Frontal cortex (tissue), 4 donors: ENCODE results near the gene OTOF. TPM values are rescaled to one million over a fixed set of nuclear protein-coding genes. Genes with fewer than 3 reads are reported as not detected.

Source experiments
- DNase-seq, 2 donors: peaks; one replicate each; pipeline ENCODE4 v3.0.0; 2012; ENCODE audit warnings: low spot score in 2 of 2
- FAIRE-seq: peaks from 2 replicates; lab custom pipeline; 2012; peaks lifted over from hg19 to GRCh38; lab: Jason Lieb, UNC
- total RNA-seq: library from RNA; depleted of rRNA; stranded (reverse); fragments of >200 nt; gene quantifications from one replicate; pipeline ENCODE4 v1.2.3, GENCODE V29; 2014
- donor health status: control.
- donor health status: control.
- donor health status: control.

The OTOF gene
- total RNA-seq, 1 donor from 2014 or later = 1.6 TPM

DNA sequence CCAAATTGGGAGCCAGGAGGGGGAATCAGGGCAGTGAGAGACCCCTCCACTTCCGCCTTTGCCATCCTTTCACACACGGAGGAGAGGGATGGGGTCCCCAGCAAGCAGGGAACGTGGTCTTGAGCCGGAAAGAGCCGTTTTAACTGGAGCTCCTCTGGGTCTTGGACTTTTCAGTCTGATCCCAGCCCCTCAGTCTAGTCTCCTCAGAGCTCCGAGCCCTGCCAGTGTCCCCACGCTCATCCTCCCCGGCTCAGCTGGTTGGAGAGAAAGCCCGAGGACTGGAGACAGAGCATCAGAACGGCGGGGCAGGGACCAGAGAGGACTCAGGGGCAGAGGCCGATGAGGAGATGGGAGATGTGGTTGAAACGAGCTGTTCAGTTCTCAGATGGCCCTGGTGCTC lies 26.1 kb upstream of the OTOF start:
- FAIRE-seq (no peak), DNase-seq (no peak)

DNA sequence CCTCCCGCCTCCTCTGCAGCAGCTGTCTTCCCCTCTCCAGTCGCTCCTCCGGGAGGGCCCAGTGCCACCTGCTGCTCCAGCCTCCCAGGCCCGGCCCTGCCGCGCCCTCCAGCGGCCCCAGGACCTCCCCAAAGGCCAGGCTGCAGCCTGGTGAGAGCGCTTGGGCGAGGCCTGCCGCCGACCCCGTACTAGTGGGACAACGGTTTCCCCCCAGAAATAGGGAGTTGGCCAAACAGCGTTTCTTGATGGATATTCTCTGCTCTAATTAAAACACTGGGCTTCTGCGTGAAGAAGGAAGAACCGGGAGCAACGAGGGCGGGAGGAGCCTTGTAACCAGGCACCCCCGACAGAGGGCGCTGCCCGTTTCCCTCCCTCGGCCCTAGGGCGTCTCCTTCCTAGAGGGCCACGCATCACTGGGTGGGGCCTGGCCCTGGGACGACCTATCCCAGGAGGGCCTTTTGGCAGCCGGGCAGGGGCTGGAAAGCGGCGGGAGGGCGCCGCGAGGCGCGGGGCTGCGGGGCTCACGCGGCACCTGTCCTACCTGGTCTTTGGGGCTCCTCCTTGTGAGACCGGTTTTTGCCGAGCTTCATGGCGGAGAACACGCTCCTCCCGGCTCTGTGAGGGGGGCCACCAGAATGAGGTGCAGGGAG lies 25.4 kb upstream of the OTOF start:
- FAIRE-seq (no peak), DNase-seq (peak; percentile 69 to 86)

DNA sequence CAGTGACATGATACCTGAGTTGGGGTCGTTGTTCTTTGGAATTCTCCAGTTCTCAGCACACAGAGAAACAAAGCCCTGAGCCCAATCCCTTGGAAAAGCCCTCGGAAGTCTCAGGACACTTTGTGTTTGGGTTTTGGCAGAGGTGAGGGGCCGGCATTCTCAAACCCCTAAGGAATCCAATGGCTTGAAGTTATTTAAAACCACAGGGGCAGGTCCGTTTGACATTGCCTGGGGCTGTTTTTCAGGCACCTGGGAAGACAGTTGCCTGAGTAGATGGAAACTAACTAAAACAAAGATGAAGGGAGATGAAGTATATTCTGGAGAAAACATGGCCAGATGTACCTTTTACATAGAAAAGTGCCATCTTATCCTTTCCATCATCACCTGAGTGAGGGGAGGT lies 22.5 kb upstream of the OTOF start:
- FAIRE-seq (no peak), DNase-seq (no peak)

DNA sequence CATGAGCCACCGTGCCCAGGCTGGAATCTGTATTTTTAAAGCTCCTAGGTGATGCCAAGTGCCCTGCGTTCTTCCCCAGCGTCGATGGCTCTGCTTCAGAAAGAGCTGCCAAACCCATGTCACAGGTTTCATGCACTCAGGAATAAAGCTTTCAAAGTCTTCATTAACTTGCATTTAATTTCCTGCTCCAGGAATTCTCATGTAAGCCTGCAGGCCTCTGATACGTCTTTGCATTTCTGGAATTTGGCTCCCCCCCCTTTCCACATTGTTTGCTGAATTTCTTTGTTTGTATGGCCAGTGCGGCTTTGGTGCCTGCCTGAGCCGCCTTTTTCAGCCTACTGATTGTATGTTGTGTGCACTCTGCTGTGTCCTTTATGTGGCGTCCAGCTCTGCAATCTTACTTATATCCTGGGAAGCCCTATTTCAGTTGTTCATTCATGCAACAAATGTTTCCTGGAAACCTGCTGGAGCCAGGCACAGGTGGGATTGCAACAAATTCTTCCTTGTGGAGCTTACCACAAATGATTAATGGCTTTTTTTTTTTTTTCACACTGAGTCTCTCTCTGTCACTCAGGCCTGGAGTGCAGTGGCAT lies 17.9 kb upstream of the OTOF start:
- DNase-seq = no peak
- FAIRE-seq = no peak

DNA sequence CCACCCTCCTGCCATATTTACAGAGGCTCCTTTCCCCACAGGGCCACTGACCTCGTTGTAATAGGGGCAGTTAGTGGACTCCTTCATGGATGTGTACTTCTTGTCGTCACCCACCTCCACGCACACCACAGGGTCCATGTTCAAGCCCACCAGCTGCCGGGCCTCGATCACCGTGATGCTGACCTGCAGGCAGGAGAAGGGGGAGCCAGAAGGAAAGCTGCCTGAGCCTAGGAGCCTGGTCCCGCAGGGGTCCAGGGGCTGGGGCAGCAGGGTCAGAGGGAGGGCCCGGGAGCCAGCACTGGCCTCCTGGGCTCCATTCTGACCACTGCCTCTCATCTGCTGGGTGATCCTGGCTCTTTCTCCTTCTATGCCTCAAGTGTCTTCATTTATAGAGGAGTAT lies 17.0 kb upstream of the OTOF start:
- FAIRE-seq = no peak

DNA sequence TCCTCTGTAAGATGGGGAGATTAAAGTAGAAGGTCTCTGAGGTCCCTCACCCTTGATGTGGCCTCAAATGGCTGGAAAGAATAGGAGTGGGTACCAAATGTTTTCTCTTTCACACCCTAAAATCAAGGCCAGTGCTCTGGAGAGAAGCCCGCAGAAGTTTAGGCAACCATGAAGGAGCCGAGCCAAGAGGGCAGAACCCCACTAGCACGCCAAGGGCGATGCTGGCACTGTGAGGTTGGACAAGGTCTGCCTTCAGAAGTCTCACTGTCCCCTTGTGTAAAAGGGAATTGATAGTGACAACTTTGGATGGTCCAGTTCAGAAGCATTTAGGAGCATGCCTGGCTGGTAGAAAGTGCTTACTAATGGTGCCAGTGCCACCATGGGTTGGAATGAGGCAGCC lies 16.3 kb upstream of the OTOF start:
- FAIRE-seq (no peak), DNase-seq (no peak)

More for the DNA sequence above, 17.0 kb upstream of the OTOF start:
- DNase-seq = no peak

DNA sequence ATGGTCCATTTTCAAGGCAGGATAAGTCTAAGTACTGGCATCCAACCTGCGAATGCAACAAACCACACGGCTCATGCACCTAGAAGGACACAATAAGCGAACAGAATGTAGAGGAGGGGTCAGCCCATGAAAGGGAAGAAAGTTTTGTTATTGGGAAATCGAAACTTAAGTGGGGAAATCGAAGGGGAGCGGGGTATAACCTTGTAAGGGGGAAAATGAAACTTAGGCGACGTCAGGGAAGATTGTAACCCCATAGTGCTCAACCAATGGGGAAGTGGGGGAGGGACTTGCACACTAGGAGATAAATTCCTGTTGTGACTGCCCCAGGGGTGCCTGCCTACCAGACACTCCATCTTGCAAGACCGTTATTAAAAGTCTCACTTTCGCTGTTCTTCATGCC lies 15.6 kb upstream of the OTOF start:
- no peak for DNase-seq
- FAIRE-seq = no peak

DNA sequence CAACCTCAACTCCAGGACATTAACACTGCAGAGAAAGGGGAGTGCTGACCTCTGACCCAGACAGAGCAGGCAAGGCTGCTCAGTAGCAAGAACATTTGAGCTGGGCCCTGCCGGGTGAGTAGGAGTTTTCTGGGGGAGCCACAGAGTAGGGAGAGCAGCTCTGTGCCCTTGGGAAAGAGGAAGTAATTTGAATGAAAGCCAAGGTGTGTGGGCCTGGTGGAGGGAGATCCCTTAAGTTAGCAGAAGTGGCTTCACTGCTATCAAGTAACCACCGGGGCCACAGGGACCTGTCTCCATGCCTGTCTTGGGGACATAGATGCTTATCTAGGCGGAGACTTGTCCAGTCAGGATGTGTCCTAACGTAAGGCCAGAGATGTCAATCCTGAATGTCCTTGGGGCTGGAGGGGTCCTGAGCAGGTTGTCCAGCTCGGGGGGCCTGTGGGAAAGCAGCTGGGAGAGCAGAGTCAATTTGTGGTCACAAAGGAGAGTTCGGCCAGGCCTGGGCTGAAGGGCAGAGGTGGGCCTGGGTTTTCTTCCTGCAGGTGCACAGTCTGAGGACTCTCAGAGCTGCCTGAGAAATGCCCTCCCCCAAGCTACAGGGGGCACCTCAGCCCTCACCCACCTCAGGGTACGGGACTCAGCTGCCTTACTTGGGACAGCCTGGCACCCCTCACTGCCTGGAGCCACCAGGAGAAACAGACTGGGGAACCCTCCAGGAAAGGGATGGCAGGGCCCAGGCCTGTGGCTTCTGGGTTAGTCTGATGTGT lies 15.0 kb upstream of the OTOF start:
- DNase-seq (no peak), FAIRE-seq (no peak)

DNA sequence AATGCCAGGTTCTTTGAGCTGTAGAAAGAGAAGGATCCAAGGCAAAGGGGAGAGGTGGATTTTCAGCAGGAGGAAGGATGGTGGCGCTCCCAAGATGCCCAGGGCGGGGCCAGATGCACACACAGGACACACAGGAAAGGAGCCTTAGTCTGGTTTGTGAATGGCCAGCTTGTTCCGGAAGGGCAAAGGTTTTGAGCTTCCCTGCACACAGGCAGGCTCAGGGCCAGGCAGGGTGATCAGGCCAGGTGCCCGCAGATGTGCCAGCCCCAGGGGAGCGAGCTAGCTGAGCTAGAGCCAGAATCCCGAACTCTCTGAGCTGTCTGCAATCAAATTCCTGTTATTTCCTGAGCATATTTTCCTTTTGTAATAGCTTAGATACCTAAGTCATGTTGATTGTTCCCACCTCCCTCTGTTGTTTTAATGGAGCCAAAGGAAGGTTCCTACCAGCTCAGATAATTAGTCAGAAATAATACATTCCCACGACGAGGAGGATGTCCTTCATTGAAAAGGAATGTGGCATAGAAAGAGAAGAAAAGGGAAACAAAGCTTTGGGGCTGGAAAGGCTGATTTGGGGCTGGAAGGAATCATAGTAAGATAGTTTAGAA lies 13.7 kb upstream of the OTOF start:
- FAIRE-seq (no peak), DNase-seq (no peak)

DNA sequence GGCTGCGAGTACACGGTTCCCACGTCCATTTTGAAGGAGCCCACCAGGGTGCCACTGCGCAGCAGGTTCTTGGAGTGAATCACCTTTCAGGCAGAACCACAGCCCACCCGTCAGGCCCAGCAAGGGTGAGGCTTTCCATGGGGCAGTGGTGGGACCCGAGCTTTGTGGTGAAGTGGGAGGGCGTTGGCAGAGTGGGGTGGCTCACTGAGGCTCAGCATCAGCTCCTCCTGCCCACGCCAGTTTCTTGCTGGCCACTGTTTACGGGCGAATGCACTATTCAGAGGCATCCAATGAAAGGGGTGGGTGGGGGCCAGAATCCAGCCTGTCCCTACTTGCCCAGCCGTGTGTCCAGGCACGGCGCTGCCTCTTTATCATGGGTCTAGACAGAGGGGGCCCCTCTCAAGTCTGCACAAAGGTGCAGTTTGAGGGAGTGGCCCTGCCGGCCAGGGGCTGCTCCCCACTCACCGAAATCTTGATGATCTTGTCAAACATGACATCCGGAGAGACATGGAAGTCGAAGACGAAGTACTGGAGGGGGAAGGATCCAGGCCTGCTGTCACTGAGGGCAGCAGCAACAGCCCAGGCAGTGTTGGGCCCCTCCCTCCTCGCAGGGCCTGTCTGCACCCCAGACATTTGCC lies 11.4 kb upstream of the OTOF start:
- FAIRE-seq (no peak), DNase-seq (no peak)

DNA sequence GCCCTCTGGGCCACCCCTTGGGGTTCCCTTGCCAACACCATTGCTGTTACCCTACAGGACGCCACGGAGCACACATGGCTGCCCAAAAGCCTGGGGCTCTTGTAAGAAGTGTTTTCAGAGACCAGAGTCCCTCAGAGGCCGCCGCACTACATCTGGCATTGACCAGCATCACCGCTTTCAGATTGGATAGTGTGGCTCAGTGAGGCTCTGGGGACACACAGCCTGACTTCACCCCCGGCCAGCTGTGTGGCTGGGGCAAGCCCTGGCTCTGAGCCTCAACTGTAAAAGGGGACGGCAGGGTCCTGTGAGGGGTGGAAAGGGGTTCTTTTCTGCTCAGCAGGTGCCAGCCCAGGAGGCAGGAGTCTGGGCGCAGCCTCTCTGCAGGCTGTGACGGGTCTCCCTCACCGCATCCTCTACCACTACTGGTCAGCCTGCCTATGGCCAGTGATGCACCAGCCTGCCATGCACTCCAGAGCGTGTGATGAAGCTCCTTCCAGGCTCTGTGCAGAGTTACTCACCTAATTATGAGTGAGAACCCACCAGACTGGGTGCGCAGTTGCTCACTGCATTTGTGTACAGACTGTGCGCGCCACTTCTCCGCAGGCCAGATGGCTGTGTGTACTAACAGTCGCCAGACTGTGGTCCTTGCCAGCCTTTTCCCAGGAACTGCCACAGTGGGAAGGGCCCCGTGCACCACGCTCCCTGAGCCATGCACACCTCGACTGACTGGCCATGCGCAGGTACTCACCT lies 10.7 kb upstream of the OTOF start:
- FAIRE-seq (no peak), DNase-seq (no peak)

DNA sequence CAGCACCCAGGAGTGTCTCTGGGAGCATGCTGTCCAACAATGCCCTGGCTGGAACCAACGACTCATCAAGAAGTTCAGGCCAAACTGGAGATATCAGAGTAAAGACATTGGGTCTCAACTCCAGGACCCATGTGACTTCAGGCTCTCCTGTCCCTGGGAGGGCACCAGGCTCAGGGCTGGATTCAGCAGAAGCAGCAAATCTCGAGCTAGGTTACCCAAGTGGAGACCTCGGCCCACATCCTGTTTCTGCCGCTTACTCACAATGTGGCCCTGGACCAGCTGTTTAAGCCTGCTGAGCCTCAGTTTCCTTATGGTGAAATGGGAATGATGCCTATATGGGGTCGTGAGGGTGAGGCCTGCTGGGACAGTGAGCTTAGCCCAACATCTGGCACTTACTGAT lies 9.3 kb upstream of the OTOF start:
- no peak for DNase-seq
- no peak for FAIRE-seq

DNA sequence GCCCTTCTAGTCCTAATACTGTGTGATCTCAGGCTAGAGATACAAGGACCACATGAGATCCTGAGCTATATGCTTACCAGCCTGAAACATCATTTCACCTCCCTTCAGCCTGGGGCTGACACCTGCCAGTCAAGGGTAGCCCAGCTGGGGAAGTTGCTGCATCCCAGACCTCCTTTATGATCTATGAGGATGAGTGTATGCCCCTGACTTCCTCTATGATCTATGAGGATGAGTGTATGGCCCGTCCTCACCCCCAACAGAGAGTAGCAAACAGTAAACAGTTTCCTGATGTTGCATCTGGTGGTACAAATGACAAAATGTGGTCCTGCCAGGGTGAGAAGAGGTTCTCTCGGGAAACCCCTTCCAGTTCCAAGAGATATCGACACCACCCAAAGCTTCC lies 8.9 kb upstream of the OTOF start:
- FAIRE-seq (no peak), DNase-seq (no peak)

DNA sequence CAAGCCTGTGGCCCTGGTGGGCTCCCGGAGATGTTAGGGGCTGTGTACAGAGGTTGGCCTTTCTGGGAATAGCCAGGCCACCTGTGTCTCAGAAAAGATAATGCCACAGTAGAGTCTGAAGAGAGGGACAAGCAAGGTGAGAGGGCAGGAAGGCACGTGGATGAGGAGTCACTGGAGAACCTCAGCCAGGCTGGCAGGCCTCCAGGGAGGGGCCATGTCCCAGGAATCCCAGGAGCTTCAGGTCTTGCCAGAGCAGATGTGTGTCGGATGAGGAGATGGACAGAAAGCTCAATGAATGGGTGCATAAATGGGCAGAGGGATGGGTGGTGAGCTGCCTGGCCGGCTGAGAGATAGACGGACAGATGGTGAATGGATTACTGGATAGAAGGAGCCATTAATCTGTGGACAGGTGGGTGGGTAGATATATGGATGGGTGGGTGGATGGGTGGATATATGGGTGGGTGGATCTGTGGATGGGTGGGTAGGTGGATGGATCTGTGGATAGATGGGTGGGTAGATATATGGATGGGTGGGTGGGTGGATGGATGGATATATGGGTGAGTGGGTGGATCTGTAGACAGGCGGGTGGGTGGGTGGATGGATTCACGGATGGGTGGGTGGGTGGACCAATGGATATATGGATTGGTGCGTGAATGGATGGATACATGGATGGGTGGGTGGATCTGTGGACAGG lies 7.9 kb upstream of the OTOF start:
- DNase-seq = no peak
- no peak for FAIRE-seq

DNA sequence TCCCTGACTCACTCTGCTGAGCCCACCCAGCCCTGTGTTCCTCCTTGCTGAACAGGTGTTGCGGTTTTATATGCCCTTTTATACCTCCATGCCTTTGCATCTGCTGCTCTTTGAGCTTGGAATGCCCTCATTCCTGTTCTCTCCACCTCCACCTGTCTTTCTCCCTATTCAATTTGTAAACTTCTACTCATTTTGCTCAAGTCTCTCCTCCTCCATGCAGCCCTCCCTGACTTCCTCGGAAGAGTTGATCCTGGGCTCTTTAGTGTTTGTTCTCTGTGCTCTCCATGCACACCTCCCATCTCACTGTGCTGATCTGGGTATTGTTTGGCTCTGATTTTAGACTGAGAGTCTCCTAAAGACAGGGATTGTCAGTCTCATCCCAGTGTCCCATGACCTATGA lies 7.2 kb upstream of the OTOF start:
- no peak for FAIRE-seq
- DNase-seq = no peak

DNA sequence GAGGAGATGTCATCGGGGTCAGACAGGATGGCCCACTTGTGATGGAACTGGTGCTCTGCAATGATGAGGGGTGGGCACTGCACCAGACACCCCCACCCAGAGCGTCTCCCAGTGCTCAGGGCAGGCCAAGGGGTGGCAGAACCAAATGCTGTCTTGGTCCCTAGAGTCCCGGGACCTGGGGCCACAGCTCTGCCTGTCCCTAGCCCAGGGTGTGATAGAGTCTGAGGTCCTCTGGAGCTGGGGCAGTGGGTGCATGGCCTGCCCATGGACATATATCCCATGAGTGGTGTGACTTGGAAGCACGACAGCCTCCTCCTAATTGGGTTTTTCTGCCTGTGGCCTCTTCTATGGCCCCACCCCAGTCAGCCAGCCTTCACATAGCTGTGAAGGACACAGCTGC lies 6.7 kb upstream of the OTOF start:
- DNase-seq (no peak), FAIRE-seq (no peak)

DNA sequence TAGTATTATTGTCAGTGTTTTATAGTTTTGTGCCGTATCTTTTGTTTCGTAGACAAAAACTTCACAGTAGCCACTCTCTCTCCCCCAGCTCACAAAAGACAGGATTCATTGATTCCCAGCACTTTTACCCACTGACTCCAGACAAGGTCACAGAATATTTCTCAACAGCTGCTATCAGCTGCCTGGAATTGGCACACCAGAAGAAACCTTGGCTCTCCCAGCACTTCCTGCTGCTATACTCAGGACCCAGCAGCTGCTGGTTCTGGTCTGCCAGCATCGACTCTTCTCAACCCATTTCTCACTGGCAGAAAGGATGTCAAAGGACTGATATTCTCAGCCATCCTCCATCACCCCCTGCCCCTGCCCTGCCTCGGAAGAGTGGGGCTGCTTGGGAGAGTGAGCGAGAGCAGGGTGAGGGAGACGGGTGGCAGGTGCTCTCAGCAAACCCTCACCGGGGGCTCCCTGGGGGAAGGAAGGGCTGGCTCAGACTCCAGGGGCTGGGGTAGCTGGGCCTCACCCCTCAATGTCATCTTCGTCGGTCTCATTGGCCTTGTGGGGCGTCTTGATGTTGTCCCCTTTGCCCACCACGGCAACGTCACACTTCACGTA lies 6.1 kb upstream of the OTOF start:
- no peak for DNase-seq
- FAIRE-seq = no peak

DNA sequence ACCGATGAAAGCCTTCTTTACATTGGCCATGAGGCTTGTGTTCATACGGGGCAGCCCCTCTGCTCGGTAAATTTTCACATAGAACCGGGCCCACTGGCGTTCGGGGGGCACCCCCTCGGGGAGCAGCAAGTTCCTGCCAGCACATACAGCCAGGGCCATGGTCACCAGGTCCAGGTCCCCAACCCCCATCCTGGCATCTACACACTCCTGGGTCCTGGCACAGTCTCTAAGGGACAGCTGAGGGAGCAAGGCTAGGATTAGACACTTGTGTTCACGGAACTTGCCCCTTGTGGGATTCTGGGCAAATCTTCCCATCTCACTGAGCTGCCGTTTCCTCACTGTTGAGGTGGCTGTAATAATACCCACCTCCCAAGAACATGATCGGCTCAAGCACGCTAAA lies 5.6 kb upstream of the OTOF start:
- DNase-seq = no peak
- no peak for FAIRE-seq

DNA sequence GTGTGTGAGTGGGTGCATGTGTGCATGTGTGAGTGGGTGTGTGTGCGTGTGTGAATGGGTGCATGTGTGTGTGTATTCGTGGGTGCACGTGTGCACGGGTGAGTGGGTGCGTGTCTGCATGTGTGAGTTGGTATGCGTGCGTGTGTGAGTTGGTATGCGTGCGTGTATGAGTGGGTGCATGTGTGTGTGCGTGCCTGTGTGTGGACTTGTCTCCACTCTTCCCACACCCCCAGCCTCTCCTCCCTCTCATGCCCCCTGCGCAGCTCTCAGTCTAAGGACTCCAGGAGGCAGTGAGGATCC lies 5.1 kb upstream of the OTOF start:
- DNase-seq = no peak
- no peak for FAIRE-seq
